Posterior vena cava (tissue), 2 donors: ENCODE data around the gene FMNL1. TPM values are rescaled to one million over a fixed set of nuclear protein-coding genes. Genes with fewer than 3 reads are reported as not detected.

Experiments used
- DNase-seq: peaks from one replicate; pipeline ENCODE4 v3.0.0-alpha.2; 2020; ENCODE audit warnings: low spot score
- intact Hi-C, 2 donors: fragments of 100-400 bp; cut with DNase I; formaldehyde crosslinking; loops; one replicate each; pipeline versions ENCODE4 v1.14.1 to v1.14.2; 2022 to 2023
- total RNA-seq, 2 donors: library from RNA; stranded (reverse); fragmentation: NEBNext Ultra II Directional; extraction: Animal tissue kit (Norgen Biotek cat#: 25700); gene quantifications; one replicate each; pipeline ENCODE4 v1.2.1, GENCODE V29; 2021
- donor health status: DM: yes; HTN: yes; CAD: no.
- donor health status: DM: yes; HTN: yes; CAD: no.

Gene FMNL1
- total RNA-seq, 2 donors from 2014 or later: 19.5 to 28.2 TPM

DNA sequence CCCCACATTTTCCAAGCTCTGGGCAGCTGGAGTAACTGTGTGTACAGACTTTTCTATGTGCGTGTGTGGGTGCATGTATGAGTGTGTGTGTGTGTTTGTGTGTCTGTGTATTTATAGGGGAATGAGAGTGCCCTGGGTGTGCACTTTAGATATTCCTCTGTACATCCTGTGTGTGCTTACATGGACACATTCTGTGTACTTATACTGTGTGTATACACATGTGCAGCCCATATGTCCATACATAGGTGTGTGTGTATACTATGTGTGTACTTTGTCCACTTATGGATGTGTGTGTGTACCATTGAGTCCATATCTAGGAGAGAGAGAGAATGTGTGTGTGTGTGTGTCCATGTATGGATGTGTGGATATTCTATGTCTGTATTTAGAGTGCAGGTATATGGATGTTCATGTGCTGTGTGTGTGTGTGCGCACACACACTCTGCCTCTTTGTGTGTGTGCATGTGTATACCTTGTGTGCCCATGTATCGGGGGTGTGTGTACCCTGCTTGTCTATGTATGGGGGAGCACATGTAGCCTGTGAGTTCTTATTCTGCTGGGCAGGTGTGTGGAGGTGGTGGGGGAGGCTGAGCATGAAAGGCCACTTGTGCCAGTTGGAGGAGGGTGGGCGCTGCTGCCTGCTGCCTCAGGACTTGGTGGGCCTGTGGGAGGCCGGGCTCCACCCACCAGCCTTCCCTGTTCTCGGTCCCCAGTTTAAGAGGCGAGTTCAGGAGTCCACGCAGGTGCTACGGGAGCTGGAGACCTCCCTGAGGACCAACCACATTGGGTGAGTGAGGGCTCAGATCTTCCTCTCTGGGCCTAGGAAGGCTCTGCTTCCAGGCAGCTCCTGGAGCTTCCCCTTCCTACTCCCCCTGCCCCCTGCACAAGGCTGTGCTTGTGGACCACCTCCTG, 11.1 kb downstream of the FMNL1 start:
- DNase-seq: no peak
- intact Hi-C loops: no loop called here

DNA sequence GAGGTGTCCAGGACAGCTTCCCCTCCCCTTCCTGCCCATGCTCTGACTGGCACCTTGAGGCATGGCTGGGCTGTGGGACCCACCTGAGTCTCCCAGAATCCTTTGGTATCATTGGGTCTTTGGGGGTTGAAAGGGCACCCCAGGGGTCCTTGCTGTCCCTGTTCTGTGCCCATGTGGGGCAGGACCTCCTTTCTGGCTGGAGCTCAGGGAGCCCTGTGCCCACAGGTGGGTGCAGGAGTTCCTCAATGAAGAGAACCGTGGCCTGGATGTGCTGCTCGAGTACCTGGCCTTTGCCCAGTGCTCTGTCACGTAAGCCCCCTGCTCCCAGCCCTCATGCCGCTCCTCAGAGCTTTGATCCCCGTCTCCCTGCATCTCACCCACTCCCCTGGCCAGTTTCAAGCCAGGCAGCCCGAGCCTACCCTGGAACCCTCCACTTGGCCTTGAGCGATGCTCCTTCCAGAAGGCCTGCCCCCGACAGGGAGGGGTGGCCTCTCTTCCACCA, 11.8 kb downstream of the FMNL1 start:
- DNase-seq: no peak
- intact Hi-C loops: no loop called here

DNA sequence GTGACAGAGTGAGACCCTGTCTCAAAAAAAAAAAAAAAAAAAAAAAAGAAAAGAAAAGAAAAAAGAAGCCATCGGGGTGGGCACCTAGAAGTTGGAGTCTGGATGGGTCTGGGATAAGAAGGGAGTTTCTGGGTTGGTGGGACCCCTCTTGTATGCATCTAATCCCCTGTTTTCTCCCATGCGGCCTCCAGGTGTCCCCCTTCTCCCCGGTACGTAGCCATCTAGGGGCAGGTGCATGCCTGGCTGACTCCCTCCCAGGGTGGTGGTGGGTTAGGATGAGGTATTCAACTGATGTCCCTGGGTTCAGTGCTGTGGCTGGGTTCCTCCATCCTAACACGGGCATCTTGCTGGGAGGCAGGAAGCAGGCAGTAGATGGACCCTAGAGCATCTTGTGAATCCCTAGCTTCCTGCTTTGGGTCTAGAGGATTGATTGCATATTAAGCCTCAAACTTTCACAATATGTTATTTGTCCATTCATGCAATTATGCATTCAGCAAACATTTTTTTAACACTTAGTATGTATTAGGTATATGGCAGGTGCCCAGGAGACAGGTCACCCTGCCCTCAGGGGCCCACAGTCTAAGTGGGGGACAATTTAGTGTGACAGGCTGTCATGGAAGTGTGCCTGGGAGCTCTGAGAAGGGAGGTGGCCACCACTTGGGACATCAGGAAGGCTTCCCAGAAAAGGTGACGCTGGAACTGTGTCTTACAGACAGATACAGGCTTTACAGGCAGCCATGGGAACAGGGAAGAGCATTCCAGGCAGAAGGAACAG, 13.1 kb downstream of the FMNL1 start:
- no peak for DNase-seq
- intact Hi-C loops: no loop called here

DNA sequence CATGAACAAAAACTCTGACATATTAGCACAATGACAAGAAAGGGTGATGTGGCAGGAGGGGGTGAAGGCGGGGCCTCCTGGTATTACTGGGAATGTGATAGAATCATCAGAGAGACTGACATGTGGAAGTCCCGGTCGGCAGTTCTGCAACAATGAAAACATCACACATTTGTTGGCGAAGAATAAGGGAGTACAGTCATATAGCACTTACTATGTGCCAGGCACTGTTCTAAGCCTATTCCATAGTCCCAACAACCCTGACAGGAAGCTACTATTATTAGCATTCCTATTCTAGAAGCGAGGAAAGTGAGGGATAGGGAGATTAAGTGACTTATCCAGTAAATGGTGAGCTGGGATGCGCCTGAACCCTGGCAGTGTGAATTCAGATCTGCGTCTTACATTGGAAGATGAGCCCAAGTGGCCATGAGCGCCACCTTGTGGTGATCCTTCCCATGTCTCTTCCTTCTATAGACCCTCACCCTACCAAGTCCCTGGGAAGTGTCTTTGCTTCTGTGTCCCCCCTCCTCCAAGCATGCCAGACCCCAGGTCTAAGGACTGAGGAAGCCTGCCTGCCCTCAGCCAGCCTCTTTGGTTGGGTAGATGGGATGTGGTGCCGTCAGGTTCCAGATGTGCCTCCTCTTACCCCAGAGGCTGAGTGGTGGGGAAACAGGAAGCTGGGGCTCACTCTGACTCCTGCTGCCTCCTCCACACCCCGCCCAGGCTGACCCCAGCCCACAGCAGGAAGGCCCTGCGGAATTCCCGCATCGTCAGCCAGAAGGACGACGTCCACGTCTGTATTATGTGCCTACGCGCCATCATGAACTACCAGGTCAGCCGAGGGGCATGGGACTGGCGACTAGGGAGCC, 14.0 kb downstream of the FMNL1 start:
- intact Hi-C loops: no loop called here
- DNase-seq: peak; percentile 94

DNA sequence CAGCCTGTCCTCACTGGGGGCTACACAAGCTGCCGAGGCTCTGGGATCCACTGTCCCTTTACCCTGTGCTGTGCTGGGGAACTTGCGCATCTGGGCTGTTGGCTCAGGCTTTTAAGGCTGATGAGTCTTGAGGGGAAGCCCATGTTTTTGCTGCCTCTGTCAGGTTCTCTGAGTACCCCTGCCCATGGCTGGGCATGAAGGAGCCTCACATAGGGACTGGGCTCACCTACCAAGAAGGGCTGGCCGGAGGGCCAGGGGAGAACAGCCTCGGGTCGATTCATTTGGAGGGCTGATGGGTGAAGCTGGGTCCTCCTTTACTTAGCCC, 14.6 kb downstream of the FMNL1 start:
- no peak for DNase-seq
- intact Hi-C loops: no loop called here

DNA sequence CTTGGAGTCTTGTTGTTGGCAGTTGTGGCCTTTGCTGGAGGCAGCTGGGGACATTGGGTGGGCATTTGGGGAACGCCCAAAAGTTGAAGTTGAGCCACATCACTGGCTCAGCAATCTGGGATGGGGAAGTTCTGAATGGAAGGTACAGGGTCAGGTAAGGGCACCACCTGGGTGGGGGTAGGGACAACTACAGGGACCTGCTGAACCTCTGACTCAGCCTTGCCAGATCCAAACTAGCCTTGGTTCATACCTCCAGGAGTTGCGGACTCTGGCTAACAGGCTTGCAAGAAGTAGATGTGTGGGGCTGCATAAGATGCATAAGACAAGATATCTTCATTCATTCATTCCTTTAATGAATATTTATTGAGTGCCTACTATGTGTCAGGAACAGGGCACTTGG, 16.0 kb downstream of the FMNL1 start:
- no peak for DNase-seq
- intact Hi-C loops: no loop called here

DNA sequence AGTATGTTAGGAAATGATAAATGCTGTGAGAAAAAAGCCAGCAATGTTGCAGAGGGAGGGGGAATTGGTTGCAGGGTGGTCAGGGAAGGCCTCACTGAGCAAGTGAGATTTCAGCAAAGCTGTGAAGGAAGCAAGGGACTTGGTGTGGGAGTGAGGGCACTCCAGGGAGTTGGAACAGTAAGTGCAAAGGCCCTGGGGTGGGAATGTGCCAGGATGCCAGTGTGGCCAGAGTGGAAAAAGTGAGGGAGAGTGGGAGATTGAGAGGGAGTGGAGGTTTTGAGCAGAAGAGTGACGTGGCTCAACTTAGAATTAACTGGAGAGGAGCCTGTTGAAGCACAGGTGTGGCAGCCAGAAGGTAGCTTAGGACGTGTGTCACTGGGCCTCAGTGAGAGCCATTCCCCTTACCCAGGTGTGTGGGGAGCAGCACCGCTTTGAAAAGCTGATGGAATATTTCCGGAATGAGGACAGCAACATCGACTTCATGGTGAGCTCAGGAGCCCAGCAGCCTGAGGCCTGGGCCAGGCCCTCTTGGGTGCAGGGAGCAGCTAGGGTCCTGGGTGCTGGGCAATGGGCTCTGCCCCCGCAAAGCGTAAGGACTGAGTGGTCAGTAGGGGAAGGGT, 16.6 kb downstream of the FMNL1 start:
- intact Hi-C loops: no loop called here
- no peak for DNase-seq

DNA sequence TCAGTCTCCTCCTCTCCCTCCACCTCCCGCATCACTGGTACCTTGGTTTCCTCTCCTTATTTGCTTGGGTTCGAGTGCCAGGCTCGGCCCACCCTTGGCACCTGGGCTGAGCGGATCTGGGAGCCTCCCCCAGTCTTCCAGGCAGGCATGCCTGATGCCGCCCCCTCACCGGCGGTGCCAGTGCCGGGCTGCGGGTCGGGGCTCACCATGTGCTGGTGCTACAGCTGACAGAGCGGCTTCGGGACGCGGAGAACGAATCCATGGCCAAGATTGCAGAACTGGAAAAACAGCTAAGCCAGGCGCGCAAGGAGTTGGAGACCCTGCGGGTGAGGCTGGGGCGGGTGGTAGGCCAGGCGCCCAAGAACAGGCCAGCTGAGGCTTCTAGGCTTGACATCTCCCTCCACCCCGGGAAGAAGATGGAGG, 19.2 kb downstream of the FMNL1 start:
- no peak for DNase-seq
- intact Hi-C loops: no loop called here

DNA sequence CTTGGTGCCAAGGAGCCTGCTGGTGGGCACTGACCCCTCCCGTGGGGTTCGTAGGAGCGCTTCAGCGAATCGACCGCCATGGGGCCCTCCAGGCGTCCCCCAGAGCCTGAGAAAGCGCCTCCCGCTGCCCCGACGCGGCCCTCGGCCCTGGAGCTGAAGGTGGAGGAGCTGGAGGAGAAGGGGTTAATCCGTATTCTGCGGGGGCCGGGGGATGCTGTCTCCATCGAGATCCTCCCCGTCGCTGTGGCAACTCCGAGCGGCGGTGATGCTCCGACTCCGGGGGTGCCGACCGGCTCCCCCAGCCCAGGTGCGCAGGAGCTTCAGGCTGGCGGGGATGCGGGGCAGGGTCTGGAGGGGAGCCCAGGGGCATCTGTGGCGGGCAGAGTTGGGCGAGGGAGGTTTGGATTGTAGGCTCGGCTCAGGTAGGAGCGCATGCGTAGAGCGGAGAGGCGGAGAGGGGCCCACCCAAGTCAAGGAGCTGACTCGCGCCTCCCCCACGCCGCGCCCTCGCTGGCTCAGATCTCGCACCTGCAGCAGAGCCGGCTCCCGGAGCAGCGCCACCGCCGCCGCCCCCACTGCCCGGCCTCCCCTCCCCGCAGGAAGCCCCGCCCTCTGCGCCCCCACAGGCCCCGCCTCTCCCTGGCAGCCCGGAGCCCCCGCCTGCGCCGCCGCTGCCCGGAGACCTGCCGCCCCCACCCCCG, 19.8 kb downstream of the FMNL1 start:
- intact Hi-C loops: no loop called here
- no peak for DNase-seq

DNA sequence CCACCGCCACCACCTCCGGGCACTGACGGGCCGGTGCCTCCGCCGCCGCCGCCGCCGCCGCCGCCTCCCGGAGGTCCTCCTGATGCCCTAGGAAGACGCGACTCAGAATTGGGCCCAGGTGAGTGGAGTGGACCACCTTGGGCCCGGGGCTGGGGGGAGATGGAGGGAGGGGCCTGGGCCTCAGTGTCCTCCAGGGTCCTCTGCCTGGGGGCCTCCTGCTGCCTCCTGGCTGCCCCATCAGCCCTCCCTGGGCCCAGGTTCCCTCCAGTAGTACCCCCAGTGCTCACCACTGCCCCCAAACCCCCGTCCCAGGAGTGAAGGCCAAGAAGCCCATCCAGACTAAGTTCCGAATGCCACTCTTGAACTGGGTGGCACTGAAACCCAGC, 20.3 kb downstream of the FMNL1 start:
- intact Hi-C loops: no loop called here
- no peak for DNase-seq

DNA sequence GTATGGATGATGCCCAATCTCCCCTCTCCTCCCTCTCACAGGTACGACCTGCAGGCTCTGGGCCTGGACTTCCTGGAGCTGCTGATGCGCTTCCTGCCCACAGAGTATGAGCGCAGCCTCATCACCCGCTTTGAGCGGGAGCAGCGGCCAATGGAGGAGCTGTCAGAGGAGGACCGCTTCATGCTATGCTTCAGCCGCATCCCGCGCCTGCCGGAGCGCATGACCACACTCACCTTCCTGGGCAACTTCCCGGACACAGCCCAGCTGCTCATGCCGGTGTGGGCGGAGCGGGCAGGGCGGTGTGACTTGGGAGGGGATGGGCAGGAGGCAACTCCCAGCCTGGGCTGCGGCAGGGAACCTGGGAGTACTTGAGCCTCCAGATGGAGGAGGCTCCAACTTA, 22.1 kb downstream of the FMNL1 start:
- intact Hi-C loops: no loop called here
- no peak for DNase-seq

DNA sequence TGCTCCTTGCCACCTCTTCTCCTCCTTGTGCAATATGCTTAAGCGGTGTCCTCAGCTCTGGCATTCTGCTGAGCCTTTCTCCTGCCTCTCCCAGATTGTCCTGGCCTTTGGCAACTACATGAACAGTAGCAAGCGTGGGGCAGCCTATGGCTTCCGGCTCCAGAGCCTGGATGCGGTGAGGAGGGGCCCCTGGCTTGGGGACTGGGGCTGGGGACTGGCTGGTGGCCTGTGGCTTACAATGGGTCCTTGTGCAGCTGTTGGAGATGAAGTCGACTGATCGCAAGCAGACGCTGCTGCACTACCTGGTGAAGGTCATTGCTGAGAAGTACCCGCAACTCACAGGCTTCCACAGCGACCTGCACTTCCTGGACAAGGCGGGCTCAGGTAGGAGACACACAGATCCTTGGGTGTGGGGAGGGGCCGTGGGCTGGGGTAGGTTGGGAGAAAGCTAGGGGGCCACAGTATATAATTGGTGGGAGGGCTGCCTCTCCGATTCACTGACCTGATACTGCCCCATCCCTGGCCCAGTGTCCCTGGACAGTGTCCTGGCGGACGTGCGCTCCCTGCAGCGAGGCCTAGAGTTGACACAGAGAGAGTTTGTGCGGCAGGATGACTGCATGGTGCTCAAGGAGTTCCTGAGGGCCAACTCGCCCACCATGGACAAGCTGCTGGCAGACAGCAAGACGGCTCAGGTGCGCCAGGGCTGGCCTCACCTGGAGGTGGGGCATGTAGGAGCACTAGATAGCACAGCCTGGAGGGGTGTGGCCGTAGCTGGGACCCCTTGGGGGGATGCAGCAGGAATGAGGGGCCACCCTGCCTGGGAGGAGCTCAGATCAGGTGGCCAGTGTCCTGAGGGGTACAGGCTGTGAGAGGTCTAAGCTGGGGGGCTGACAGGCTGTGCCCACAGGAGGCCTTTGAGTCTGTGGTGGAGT, 23.3 kb downstream of the FMNL1 start:
- intact Hi-C loops: loop anchor here in 1 of 2 donors (5.0 kb wide), 1 partner anchor 862 kb away; no protein-coding TSS in a partner anchor
- no peak for DNase-seq

DNA sequence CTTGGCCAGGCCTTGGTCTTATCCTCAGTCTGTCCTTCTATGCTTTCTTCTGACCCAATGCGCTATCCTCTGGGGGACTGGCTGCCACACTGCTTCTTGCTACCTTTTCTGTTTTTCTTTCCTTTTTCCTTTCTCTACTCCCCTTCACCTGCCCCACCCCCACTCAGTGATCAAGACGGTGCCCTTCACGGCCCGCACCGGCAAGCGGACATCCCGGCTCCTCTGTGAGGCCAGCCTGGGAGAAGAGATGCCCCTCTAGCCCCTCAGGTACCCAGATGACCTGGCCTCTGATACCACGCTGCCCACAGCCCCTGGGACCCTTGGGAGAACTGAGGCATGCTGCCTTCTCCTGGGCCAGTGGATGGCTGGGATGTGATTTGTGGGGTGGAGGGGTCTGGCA, 24.7 kb downstream of the FMNL1 start:
- DNase-seq: no peak
- intact Hi-C loops: loop anchor here in 1 of 2 donors (5.0 kb wide), 1 partner anchor 861 kb away; no protein-coding TSS in a partner anchor

DNA sequence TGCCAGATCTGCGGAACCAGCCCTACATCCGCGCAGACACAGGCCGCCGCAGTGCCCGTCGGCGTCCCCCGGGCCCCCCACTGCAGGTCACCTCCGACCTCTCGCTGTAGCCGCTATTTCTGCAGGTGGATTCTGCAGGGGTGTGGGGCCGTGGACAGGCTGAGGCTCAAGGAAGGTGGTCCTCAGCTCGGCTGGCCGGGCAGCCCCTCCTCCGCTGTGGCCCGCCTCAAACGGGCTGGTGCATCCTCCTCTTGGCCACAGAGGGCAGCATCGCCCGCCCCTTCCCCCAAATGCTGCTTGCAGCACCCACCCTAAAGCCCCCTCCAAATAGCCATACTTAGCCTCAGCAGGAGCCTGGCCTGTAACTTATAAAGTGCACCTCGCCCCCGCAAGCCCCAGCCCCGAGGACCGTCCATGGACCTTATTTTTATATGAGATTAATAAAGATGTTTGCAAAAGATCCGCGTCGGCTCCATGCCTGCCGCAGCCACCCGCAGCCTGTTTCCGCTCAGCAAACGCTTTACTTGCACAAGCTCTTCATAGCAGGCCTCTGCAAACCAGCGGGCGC, 25.3 kb downstream of the FMNL1 start:
- intact Hi-C loops: loop anchor here in 1 of 2 donors (5.0 kb wide), 1 partner anchor 860 kb away; no protein-coding TSS in a partner anchor
- DNase-seq: no peak

DNA sequence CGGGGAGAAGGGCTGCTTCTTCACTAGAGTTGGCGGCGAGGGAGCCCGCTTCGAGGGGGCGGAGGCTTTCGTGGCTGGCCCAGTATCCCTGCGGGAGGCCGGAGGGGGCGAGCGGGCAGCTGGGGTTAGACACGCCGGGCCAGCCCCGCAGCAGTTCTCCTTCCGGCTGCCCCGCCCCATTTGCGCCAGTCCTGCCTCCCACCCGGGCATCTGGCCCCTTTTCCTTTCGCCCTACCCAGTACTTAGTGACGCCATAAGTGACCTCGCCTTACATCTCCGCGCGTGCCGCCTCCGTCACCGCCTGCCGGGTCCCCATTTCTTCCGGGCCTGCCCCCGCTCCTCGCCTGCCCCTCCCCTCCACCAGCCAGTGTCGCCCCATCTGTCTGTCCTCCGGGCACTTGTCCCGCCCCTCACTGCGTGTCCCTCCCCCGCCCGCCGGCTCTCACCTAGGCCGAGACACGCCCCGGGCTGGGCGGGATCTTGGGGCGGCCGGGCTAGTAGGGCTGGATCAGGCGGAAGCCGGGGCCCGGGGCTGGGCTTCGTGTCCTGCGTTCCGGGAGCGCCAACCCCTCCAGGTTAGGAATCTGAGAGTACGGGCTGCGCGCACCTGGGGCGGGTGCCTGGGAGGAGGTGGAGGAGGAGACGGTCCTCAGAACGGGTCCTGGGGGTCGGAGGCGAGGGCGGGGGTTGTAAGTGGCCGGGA, 25.9 kb downstream of the FMNL1 start:
- peak; percentile 93 for DNase-seq
- intact Hi-C loops: loop anchor here in 1 of 2 donors (5.0 kb wide), 1 partner anchor 860 kb away; no protein-coding TSS in a partner anchor
